GM12878 (cell line): ENCODE results near the gene CTSE. TPM values are rescaled to one million over a fixed set of nuclear protein-coding genes. Genes with fewer than 3 reads are reported as not detected.

Experiments used
- ATAC-seq: fragments of 200-7000 bp; cut with Tn5 transposase; 3 replicates; pipeline ENCODE4 v1.9.1; 2020; ENCODE audit warnings: mild to moderate bottlenecking, moderate library complexity
- BruUV-seq: library from RNA; stranded (reverse); fragments of 400-500 nt; replicated peaks from 2 replicates; lab custom pipeline; 2021; lab: Mats Ljungman, UMichigan
- CTCF ChIA-PET: fragments of 300-600 bp; sonication (Branson Sonifier 250); formaldehyde crosslinking; extraction: SDS; loops from one replicate; lab custom pipeline; 2021; ENCODE audit warnings: inconsistent platforms; lab: Yijun Ruan, JAX
- POLR2A ChIA-PET: fragments of 350-600 bp; formaldehyde crosslinking; extraction: SDS; loops from one replicate; lab custom pipeline; 2021; ENCODE audit warnings: inconsistent platforms; lab: Charles Lee
- RAD21 ChIA-PET: fragments of 300-600 bp; sonication (Branson Sonifier 250); formaldehyde crosslinking; loops from one replicate; lab custom pipeline; 2023; ENCODE audit warnings: antibody characterized with exemption; ENCODE audit not compliant: unreplicated experiment; lab: Charles Lee
- SMC1A ChIA-PET: fragments of 300-600 bp; sonication (Branson Sonifier 250); formaldehyde crosslinking; loops from one replicate; lab custom pipeline; 2023; ENCODE audit not compliant: unreplicated experiment, uncharacterized antibody; lab: Charles Lee
- DNase-seq: peaks from one replicate; pipeline ENCODE4 v3.0.0-alpha.2; 2011; ENCODE audit warnings: low read depth, low spot score
- FAIRE-seq: peaks from 3 replicates; lab custom pipeline; 2011; peaks lifted over from hg19 to GRCh38; lab: Jason Lieb, UNC
- H2AFZ ChIP-seq: 2 replicates; pipeline ENCODE4 v1.6.0; 2011; ENCODE audit warnings: low read depth, low read length, control low read depth; ENCODE audit not compliant: control insufficient read depth
- H3K27ac ChIP-seq: 2 replicates; pipeline ENCODE4 v1.5.1; 2011; ENCODE audit warnings: control low read depth; ENCODE audit not compliant: control insufficient read depth, insufficient read depth
- H3K27me3 ChIP-seq, 2 experiments: replicated peaks in 1 of 2; 2 replicates each; pipeline versions ENCODE4 v1.6.0 to v1.6.1; 2011; ENCODE audit warnings: low read length in 1 of 2; ENCODE audit not compliant: control insufficient read depth in 2 of 2, insufficient read depth in 2 of 2
- H3K36me3 ChIP-seq, 2 experiments: 2 replicates each; pipeline ENCODE4 v1.5.1; 2011; ENCODE audit warnings: low read length in 1 of 2; ENCODE audit not compliant: control insufficient read depth in 2 of 2, insufficient read depth in 2 of 2
- H3K4me1 ChIP-seq: 2 replicates; pipeline ENCODE4 v1.6.1; 2011; ENCODE audit warnings: mild to moderate bottlenecking, low read length, moderate library complexity, mixed read lengths; ENCODE audit not compliant: control insufficient read depth, insufficient read depth
- H3K4me2 ChIP-seq: 2 replicates; pipeline ENCODE4 v1.6.0; 2011; ENCODE audit warnings: control low read depth; ENCODE audit not compliant: control insufficient read depth, insufficient read depth
- H3K4me3 ChIP-seq: fragments of 200-600 bp; sonication (generic); 2 replicates; pipeline ENCODE4 v1.5.1; 2016
- H3K79me2 ChIP-seq: 2 replicates; pipeline ENCODE4 v1.6.0; 2011; ENCODE audit warnings: low read length; ENCODE audit not compliant: control insufficient read depth, insufficient read depth
- H3K9ac ChIP-seq: 2 replicates; pipeline ENCODE4 v1.8.0; 2011; ENCODE audit warnings: low read length, control low read depth, mixed read lengths; ENCODE audit not compliant: control insufficient read depth, insufficient read depth
- H3K9me3 ChIP-seq: replicated peaks from 3 replicates; pipeline ENCODE4 v1.5.1; 2011; ENCODE audit warnings: mild to moderate bottlenecking, low read length; ENCODE audit not compliant: control insufficient read depth, insufficient read depth
- H4K20me1 ChIP-seq: 2 replicates; pipeline ENCODE4 v1.6.0; 2011; ENCODE audit not compliant: control insufficient read depth, insufficient read depth
- ASH2L ChIP-seq: fragments of 300-600, 200-600 bp; sonication (generic); IDR thresholded peaks from 2 replicates; pipeline ENCODE4 v1.6.1; 2017; ENCODE audit warnings: low read depth, mild to moderate bottlenecking, borderline replicate concordance
- E2F4 ChIP-seq: IDR thresholded peaks from 2 replicates; pipeline ENCODE4 v1.6.1; 2012; ENCODE audit warnings: low read depth, low read length, improper control_type of control experiment
- MAX ChIP-seq: IDR thresholded peaks from 2 replicates; pipeline ENCODE4 v1.6.1; 2012; ENCODE audit warnings: low read depth, low read length, improper control_type of control experiment
- NRF1 ChIP-seq: conservative IDR thresholded peaks from 2 replicates; pipeline ENCODE4 v1.6.1; 2011; ENCODE audit warnings: mild to moderate bottlenecking, low read depth, low read length, improper control_type of control experiment
- PBX3 ChIP-seq: IDR thresholded peaks from 2 replicates; pipeline ENCODE4 v1.6.1; 2011; ENCODE audit warnings: mild to moderate bottlenecking, low read depth, low read length, moderate library complexity; ENCODE audit not compliant: insufficient replicate concordance
- RB1 ChIP-seq: fragments of 450-650 bp; formaldehyde crosslinking; IDR thresholded peaks from 2 replicates; pipeline ENCODE4 v1.6.1; 2017; ENCODE audit warnings: mild to moderate bottlenecking, borderline replicate concordance
- SUZ12 ChIP-seq: fragments of 200-600 bp; sonication (generic); IDR thresholded peaks from one replicate; pipeline ENCODE4 v1.6.1; 2018; ENCODE audit warnings: antibody characterized with exemption, mild to moderate bottlenecking; ENCODE audit not compliant: unreplicated experiment
- TCF12 ChIP-seq: IDR thresholded peaks from 2 replicates; pipeline ENCODE4 v1.6.1; 2011; ENCODE audit warnings: low read depth, mild to moderate bottlenecking, low read length
- USF1 ChIP-seq: IDR thresholded peaks from 2 replicates; pipeline ENCODE4 v1.6.1; 2011; ENCODE audit warnings: borderline replicate concordance, low read depth, mild to moderate bottlenecking, moderate library complexity, mixed read lengths, low read length; ENCODE audit not compliant: insufficient read depth; ENCODE audit errors: extremely low read length
- USF2 ChIP-seq: IDR thresholded peaks from 2 replicates; pipeline ENCODE4 v1.6.1; 2011; ENCODE audit warnings: low read depth, low read length, improper control_type of control experiment, borderline replicate concordance
- ZNF24 ChIP-seq: fragments of 450-650 bp; IDR thresholded peaks from 2 replicates; pipeline ENCODE4 v1.6.1; 2017; ENCODE audit warnings: antibody characterized with exemption, mild to moderate bottlenecking
- ZNF592 ChIP-seq: fragments of 450-650 bp; IDR thresholded peaks from 2 replicates; pipeline ENCODE4 v1.6.1; 2017; ENCODE audit warnings: mild to moderate bottlenecking, moderate library complexity
- WGBS: methylation state at CpG from one replicate; pipeline ENCODE4 v1.1.6; 2016; ENCODE audit warnings: low lambda C conversion rate; ENCODE audit not compliant: insufficient replicate concordance, insufficient coverage; ENCODE audit errors: missing lambda C conversion rate; 5-methylcytosine and 5-hydroxymethylcytosine counted together
- in situ Hi-C: fragments of 300-500 bp; cut with MboI; formaldehyde crosslinking; loops from 9 replicates; pipeline ENCODE4 v1.14.3; 2018; ENCODE audit warnings: mixed read lengths
- intact Hi-C: fragments of 100-400 bp; cut with micrococcal nuclease; formaldehyde crosslinking; loops from one replicate; pipeline ENCODE4 v1.14.2; 2022; ENCODE audit not compliant: unreplicated experiment
- polyA plus RNA-seq, 11 experiments: library from polyadenylated mRNA; depleted of rRNA in 4 of 11; unstranded in 6 of 11; stranded (reverse) in 5 of 11; fragments of >200 nt; fragmentation: Nextera tagmentation in 4 of 11; fragmentation: Illumina TruSeq in 1 of 11; extraction: Ambion mirVana in 4 of 11; extraction: Trizol in 1 of 11; gene quantifications; 1 replicate in 1 of 11; 2 replicates in 10 of 11; pipeline versions ENCODE4 v1.2.1 to v1.2.3, GENCODE V29; 2011 to 2016; ENCODE audit warnings: inconsistent platforms in 2 of 11, missing spikeins in 2 of 11, low read depth in 1 of 11
- total RNA-seq, 4 experiments: library from RNA; depleted of rRNA in 3 of 4; stranded (reverse); fragments of >200 nt in 3 of 4; fragmentation: Illumina TruSeq in 1 of 4; extraction: Trizol in 1 of 4; gene quantifications; 2 replicates each; pipeline versions ENCODE4 v1.2.1 to v1.2.3, GENCODE V29; 2013 to 2021

The CTSE gene
- total and polyA plus RNA-seq, 10 of the 15 experiments (the other 5 are each of a cell fraction or from before 2014, with no cell fraction given): 0.26 TPM; not detected in 9

- Histone ChIP-seq H2AFZ (no peak overlapping the region), H3K9me3 (no peaks in the 10 kb centered on the region), H3K4me1 (no peaks in the 10 kb centered on the region), H3K27me3 (no peaks in the 10 kb centered on the region; a peak in 1 of 4 replicates), H4K20me1 (no peaks in the 10 kb centered on the region), H3K9ac (no peak overlapping the region), H3K27ac (no peak overlapping the region), H3K79me2 (no peaks in the 10 kb centered on the region), H3K4me3 (no peak overlapping the region), H3K36me3 (no peaks in the 10 kb centered on the region), H3K4me2 (no peak overlapping the region)
- FAIRE-seq (no peak), DNase-seq (no peak), ATAC-seq (no peak)
- 80% methylated on average over 3 of the region's 3 CpGs for WGBS
- CTCF ChIA-PET: interaction anchor here (0.8 to 9.6 kb wide), 5 partner anchors 61 to 321 kb away, joined by 4 to 296 read pairs (median 222); no protein-coding TSS in a partner anchor
- RAD21 ChIA-PET: interaction anchor here (1.2 to 8.6 kb wide), 3 partner anchors 61 to 188 kb away, joined by 5 to 197 read pairs (median 121); no protein-coding TSS in a partner anchor
- intact Hi-C loops: no loop called here
- SMC1A ChIA-PET: interaction anchor here (1.2 to 5.1 kb wide), 5 partner anchors 63 to 388 kb away, joined by 3 to 105 read pairs (median 5); no protein-coding TSS in a partner anchor
- no TSS peak for BruUV-seq
- POLR2A ChIA-PET: no interaction called here
- in situ Hi-C loops: loop anchor here (5.0 kb wide), 2 partner anchors 127 to 188 kb away; no protein-coding TSS in a partner anchor
- no peak for TF ChIP-seq ASH2L
- no peak for TF ChIP-seq TCF12
- TF ChIP-seq RB1: no peak
- no peak for TF ChIP-seq ZNF592
- TF ChIP-seq MAX: no peak
- no peak for TF ChIP-seq PBX3
- TF ChIP-seq ZNF24: no peak
- no peak for TF ChIP-seq E2F4
- no peak for TF ChIP-seq SUZ12
- TF ChIP-seq NRF1: no peak
- no peak for TF ChIP-seq USF2
- no peak for TF ChIP-seq USF1
Observed at GRCh38 chr1:205980237-205980870, 43.3 kb downstream of the CTSE start.
